HG03565 (cell line): Measurements from ENCODE around the gene SEPTIN8.

Experiments
- ATAC-seq: cut with Tn5 transposase; IDR thresholded peaks from one replicate; pipeline ENCODE4 v1.9.1; 2021; ENCODE audit warnings: mild to moderate bottlenecking, moderate library complexity; ENCODE audit not compliant: unreplicated experiment

The SEPTIN8 gene

GRCh38 chr5:132714456-132715307 is 62.4 kb downstream of the SEPTIN8 start:
- ATAC-seq, result no peak

GRCh38 chr5:132708645-132709044 is 68.4 kb downstream of the SEPTIN8 start:
- no peak for ATAC-seq

DNA sequence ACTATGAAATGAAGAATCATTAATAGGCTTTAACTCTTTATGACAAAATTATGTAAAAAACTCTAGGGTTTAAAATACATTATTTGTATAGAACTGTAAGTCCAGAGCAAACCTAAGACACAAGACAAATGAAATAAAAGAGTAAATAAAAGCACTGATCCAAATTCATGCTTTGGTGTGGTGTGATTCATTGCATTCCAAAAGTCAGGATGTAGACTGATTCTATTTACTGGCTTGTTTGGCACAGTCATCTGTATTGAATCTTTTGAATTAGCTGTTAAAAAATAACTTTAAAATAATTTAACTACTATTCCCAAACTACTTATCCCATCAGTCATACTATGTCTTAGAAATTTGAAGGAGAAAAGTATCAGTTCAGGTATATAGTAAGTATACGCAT is 72.2 kb downstream of the SEPTIN8 start:
- ATAC-seq, result no peak
